NCI-H187 treated with DMSO at 0.1 percent for 48 hours (cell line): ENCODE measurements around the gene TMTC1.
"Not testable (repeated sequence)": the region's sequence is repeated elsewhere in the genome, so short reads cannot be mapped to it uniquely, and the experiment has no call there.

Experiments
- DNase-seq: peaks from one replicate; lab custom pipeline; 2025; lab: John Stamatoyannopoulos, UW

TMTC1 gene

DNA sequence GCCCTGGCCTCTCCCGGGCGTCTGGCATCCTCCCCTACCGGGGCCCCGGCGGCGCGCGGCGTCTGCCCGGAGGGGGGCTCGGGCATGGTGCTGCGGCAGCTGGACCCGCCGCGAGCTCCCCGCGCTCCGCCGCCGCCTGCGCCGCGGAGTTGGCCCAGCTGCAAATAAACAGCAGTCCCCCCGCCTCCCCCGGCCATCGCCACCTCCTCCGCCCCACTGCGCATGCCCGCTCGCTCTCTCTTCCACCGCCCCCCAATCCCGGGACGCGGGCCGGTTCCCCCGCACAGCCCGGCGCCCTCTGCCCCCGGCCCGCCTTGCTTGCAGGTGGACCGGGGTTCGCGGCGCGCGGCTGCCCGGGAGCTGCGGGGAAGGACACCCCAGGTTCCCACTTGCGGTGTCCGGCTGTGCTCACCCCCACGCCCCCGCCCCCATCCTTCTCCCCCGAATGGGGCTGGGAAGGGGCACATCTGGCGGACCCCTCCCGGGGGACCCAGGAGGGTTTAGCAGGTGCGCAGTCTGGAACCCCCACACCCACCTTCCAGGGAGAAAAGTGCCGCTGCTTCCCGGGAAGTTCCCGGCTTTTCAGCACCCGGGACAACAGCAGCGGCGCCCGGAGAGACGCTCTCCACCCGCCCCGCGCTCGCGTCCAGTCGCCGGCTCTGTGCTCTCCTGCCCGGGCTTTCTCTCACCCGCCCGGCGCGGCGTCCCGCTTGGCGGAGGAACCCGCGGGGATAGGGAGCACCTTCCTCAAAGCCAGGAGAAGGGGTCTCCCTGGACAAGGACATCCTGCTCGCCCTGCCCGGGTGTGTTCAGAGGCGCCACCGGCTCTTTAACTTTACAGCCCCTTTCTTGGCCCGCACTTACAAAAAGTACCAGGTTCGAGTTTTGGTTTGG is at the start of gene TMTC1:
TMTC1 (minus strand) TSS at position 170 of the 894 bp plus-strand sequence. CDS start 191 bp downstream, outside the sequence.
- no peak for DNase-seq

GRCh38 chr12:29831173-29831572 is 47.4 kb upstream of the TMTC1 start:
- DNase-seq = no peak

DNA sequence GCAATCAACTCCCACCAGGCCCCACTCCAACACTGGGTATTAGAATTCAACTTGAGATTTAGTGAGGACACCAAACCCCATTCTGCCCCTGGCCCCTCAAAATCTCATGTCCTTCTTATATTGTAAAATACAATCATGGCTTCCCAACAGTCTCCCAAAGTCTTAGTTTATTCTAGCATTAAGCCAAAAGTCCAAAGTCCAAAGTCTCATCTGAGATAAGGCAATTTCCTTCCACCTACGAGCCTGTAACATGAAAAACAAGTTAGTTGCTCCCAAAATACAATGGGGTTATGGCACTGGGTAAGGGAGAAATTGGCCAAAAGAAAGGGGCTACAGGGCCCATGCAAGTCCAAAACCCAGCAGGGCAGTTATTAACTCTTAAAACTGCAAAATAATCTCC is 46.6 kb upstream of the TMTC1 start:
- DNase-seq = no peak

GRCh38 chr12:29818916-29819623 is 35.3 kb upstream of the TMTC1 start:
- no peak for DNase-seq

GRCh38 chr12:29816874-29817725 is 33.4 kb upstream of the TMTC1 start:
- DNase-seq = no peak

GRCh38 chr12:29809616-29810361 is 26.0 kb upstream of the TMTC1 start:
- not testable (repeated sequence) for DNase-seq

DNA sequence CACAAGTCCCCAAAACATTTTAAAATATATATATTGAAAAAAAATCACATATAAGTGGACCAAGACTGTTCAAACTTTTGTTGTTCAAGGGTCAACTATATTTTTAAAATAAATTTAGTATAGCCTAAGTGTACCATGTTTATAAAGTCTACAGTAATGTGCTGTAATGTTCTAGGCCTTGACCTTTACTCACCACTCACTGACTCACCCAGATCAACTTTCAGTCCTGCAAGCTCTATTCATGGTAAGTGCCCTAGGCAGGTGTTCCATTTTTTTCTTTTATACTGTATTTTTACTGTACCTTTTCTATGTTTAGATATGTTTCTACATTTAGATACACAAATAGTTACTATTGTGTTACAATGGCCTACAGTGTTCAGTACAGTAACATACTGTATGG is 23.4 kb upstream of the TMTC1 start:
- DNase-seq = no peak

- no peak for DNase-seq
These were observed 20.3 kb upstream of the TMTC1 start for GRCh38 chr12:29804019-29804418.

DNA sequence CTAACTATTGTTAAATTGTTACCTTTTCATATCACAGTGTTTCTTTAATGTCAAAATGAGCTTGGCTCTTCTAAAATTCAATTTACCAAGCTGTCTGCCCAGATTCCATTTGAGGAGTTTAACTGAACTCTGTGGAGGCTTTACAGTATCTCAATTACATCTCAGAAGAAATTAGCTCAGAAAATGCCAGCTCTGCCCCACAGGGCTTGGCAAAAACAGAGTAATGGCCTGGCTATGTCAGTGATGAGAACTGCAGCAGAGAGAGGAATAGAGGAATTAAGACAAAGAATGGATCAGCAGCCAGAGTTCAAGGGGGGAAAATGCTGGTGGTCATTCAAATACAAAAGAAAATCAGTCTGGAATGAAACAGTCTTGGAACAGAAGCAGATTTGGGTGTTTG is 15.8 kb upstream of the TMTC1 start:
- DNase-seq = no peak

DNA sequence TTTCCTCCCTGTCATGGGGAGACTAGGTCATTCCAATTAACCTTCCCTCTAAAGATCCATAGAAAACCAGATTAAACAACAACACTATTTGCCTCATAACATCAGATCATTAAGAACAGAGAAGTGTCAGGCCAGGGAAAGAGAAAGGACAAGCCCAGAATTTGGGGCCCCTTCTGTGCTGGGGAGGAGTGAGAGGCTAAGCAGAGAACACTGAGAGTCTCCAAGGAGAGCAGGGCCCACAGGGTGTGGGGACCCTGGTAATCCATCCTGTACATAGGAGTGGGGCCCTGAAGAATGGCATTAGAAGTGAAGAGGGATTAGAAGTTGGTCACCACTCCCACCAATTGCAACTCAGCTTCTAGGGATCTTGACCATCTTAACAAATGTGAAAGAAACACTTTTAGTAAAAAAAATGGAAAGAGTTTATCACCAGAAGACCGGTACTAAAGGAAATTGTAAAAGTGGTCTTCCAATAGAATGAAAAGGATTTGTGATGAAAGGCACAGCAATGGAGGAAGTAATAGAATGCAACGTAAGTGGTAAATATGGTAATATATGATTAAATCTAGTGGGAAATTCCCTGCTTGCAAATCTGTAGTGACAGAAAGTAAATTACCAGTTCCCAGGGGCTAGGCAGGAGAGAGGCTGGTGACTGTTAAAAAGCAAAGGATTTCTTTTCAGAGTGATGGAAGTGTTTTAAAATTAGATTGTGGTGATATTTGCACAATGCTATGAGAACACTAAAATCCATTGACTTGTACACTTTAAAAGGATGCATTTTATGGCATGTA is 14.0 kb upstream of the TMTC1 start:
- DNase-seq = no peak

DNA sequence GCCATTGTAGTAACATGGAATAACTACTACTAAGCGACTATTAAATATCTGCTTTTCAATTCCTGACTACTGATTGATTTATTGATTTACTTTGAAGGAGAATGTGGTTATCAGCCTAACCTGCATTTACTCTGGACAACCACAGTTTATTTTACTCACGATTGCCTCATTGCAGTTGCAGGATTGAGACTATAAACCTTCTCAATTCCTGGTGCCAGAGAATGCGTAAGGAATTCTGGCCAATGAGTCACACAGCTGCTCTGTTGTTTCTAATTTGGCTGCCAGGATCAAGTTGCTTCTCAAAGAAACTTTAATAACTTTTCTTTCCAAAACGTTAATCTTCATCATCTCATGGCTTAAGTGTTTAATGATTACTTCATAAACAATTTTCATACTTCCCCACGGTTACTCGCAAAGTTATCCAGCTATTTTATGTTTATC is 13.1 kb upstream of the TMTC1 start:
- DNase-seq = no peak

DNA sequence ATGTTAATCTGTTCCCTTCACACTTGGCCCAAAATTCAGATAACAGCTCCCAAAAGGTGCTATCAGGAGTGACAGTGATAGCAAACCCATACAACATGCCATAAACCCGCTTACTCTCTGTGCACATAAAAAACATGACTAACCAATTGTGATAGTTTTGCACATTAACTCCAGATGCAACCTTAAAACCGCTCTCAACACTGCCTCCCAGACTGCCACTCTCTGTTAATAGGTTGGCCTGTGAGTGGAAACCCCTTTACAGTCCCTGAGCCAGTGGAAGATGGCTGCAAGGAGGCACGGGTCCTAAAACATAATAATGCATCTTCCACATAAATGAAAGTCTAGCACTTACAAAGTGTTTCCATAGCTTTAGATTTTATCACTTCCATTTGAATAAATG is 12.0 kb upstream of the TMTC1 start:
- DNase-seq = no peak

DNA sequence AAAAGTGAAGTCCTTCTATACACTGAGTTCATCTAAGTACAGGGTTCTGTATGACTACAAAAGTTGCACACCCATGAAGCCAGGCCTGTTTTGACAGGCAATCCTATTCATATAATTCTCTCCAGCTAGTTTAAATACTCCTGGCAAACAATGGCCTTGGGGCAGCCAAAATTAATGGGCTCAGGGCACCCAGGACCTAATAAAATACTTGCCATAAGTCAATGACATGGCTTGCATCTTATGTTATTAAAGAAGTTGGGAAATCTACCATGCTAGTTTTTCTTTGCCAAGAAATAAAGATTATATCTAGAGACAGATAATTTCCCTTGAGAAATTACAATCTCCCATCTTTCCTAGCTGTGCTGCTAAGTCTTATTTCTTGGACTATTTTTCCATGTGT is 11.1 kb upstream of the TMTC1 start:
- DNase-seq = no peak

DNA sequence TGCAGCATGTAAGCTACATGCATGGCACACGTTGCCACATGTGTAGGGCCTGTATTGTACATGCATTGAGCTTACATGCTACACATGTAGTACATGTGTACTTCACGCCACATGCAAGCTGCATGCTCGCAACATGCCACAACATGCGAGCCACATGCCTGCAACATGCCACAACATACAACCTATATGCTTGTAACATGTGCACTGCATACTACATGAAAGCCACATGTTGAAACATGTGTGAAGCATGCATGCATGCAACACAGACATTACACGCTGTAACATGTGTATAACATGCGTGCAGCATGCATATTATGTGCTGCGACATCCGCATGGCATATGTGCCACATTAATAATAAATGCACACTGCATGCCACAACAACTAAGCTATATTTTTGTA is 9.1 kb upstream of the TMTC1 start:
- no peak for DNase-seq

DNA sequence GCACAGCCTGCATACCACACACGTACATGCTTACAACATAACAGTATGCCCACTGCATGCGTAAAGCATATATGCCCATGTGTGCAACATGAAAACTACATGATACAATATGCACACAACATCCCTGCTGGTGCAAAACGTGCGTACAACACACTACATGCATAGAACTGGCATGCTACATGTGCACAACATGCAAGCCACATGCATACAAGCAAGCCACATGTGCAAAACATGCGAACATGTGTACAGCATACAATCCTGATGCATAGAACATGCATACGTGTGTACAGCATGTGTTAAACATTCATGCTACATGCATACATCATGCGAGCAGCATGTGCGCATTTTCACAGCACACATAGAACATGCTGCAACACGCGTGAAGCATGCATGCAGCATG is 8.4 kb upstream of the TMTC1 start:
- DNase-seq = no peak

GRCh38 chr12:29782871-29783772 is 620 bp downstream of the TMTC1 start:
- no peak for DNase-seq

DNA sequence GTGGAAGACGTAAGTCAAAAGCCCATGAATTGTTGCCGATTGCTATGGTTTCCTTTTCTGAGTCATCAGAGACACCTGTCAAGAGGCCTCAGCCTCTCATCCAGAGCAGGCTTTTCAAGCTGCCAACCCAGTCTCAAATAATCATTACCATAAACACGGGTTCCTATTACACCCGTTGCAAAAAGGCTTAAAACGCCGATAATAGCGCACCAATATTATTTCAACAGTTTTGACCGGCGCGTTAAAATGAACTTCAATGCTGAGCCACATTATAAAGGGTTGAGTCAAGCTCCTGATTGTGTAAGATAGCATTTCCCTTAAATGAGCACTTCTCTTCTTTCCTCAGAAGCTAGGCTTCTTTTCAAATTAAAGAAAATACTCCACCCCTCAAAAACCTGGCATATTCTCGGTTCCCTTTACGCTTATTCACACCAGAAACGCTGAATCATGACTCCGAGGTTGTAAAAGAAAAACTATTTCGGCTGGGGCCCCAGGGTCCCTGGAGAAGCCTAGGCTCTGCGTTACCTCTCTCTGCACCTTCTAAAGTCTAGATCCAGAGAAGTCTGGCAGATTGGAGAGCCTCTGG is 1.4 kb downstream of the TMTC1 start:
- DNase-seq = no peak

DNA sequence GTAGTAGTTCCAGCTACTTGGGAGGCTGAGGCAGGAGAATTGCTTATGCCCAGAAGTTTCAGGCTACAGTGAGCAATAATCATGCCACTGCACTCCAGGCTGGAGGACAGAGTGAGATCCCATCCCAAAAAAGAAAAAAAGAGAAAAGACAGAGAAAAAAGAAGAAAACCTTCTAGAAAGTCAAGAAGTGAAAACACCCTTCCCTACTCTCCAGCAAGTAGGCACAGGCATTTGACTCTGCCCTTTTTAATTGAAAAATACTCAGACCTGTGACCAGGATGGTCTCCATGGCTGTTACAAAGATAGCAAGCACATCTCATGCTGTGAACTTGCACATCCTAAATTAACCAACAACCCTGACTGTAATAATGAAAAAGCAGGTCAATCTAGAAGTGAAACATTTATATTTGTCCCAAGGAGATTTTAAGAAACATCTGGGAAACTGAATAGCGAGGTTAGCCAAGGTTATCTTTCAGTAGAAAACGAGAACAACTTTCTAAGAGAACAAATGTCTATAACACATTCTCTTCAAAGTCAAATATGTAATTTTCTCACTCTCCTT is 2.0 kb downstream of the TMTC1 start:
- DNase-seq = no peak

DNA sequence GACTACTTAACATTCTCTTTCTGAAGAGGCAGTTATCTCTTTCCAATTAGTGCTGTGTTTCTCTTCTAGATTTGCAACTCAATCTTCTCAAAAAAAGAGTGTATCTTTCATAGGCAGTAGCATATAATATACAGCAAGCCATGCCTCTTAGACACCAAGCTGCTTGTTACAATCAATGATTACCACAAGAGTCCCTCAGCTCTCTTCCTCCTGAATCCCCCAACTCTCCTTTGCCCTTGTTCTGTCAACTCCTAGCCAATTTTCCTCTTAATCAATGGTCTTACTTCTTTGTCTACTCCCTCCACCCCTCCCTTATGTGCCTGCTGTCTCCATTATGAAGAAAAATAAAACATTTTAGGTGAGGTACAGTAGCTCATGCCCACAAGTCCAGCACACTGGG is 2.6 kb downstream of the TMTC1 start:
- no peak for DNase-seq
